SK-N-MC (cell line): ENCODE results near the gene KAT6B.

Experiments
- EZH2 ChIP-seq: fragments of 200-600 bp; sonication (generic); IDR thresholded peaks from one replicate; pipeline ENCODE4 v1.6.1; 2017; ENCODE audit warnings: antibody characterized with exemption
- POLR2AphosphoS5 ChIP-seq: IDR thresholded peaks from 2 replicates; pipeline ENCODE4 v1.6.1; 2012; ENCODE audit warnings: mild to moderate bottlenecking, low read depth, low read length, borderline replicate concordance

- TF ChIP-seq EZH2 (no peak), POLR2AphosphoS5 (no peak)
Measured at GRCh38 chr10:74909670-74910069, 83.3 kb downstream of the KAT6B start.
